A549 (cell line): ENCODE measurements around the gene AK8. TPM values are rescaled to one million over a fixed set of nuclear protein-coding genes. Genes with fewer than 3 reads are reported as not detected.

Experiments used
- ATAC-seq, 2 experiments: fragments of 200-7000 bp in 1 of 2; fragments of >200 bp in 1 of 2; cut with Nextera tagmentation in 1 of 2; cut with Tn5 transposase in 1 of 2; 3 replicates each; pipeline versions ENCODE4 v1.8.0 to v1.9.1; 2018 to 2020; ENCODE audit warnings: mild to moderate bottlenecking in 1 of 2, moderate library complexity in 1 of 2
- CTCF ChIA-PET: fragments of 300-600 bp; sonication (Branson Sonifier 250); formaldehyde crosslinking; extraction: SDS; loops from one replicate; lab custom pipeline; 2021; ENCODE audit warnings: antibody characterized with exemption, inconsistent platforms; lab: Yijun Ruan, JAX
- POLR2A ChIA-PET: fragments of 350-600 bp; formaldehyde crosslinking; extraction: SDS; loops from one replicate; lab custom pipeline; 2021; ENCODE audit warnings: antibody characterized with exemption, inconsistent platforms; lab: Yijun Ruan, JAX
- DNase-seq, 2 experiments: peaks; one replicate each; pipeline versions ENCODE4 v3.0.0 to v3.0.0-alpha.2; 2011 to 2016; ENCODE audit warnings: low read depth in 1 of 2, low spot score in 1 of 2
- FAIRE-seq: peaks from 2 replicates; lab custom pipeline; 2011; peaks lifted over from hg19 to GRCh38; lab: Jason Lieb, UNC
- H3K27ac ChIP-seq, 2 experiments: fragments of >200 bp; sonication (Bioruptor Twin); formaldehyde crosslinking; 3 replicates each; pipeline ENCODE4 v1.5.1; 2016 to 2017
- H3K4me1 ChIP-seq: fragments of >200 bp; sonication (Bioruptor Twin); formaldehyde crosslinking; 3 replicates; pipeline ENCODE4 v1.6.1; 2016
- H3K4me2 ChIP-seq: fragments of >200 bp; sonication (Bioruptor Twin); formaldehyde crosslinking; 3 replicates; pipeline ENCODE4 v1.6.1; 2016
- H3K4me3 ChIP-seq: fragments of >200 bp; sonication (Bioruptor Twin); formaldehyde crosslinking; 3 replicates; pipeline ENCODE4 v1.5.1; 2016
- H3K9me3 ChIP-seq: fragments of >200 bp; sonication (Bioruptor Twin); formaldehyde crosslinking; 3 replicates; pipeline ENCODE4 v1.6.1; 2016
- CBX8 ChIP-seq: fragments of 200-600 bp; sonication (generic); IDR thresholded peaks from 2 replicates; pipeline ENCODE4 v1.6.1; 2016
- CEBPB ChIP-seq, 2 experiments: fragments of >200 bp in 1 of 2; sonication (Bioruptor Twin) in 1 of 2; formaldehyde crosslinking in 1 of 2; IDR thresholded peaks; 2 replicates each; pipeline ENCODE4 v1.6.1; 2012 to 2016
- EHMT2 ChIP-seq: fragments of 200-600 bp; sonication (generic); IDR thresholded peaks from 2 replicates; pipeline ENCODE4 v1.6.1; 2016; ENCODE audit warnings: antibody characterized with exemption, low read depth, mild to moderate bottlenecking, moderate library complexity
- HDAC2 ChIP-seq: fragments of 200-600 bp; sonication (generic); IDR thresholded peaks from 2 replicates; pipeline ENCODE4 v1.6.1; 2016
- NPAS2 ChIP-seq: fragments of 250-450 bp; sonication (Bioruptor Pico); IDR thresholded peaks from 2 replicates; pipeline ENCODE4 v1.8.0; 2022; ENCODE audit warnings: mild to moderate bottlenecking, moderate library complexity, borderline replicate concordance
- POLR2AphosphoS2 ChIP-seq: conservative IDR thresholded peaks from 2 replicates; pipeline ENCODE4 v1.6.1; 2012; ENCODE audit warnings: low read length, improper control_type of control experiment, inconsistent platforms
- RARB ChIP-seq: fragments of 250-450 bp; sonication (Bioruptor Pico); IDR thresholded peaks from 2 replicates; pipeline ENCODE4 v1.8.0; 2021; ENCODE audit warnings: mild to moderate bottlenecking, moderate library complexity
- RCOR1 ChIP-seq: fragments of 150-350 bp; IDR thresholded peaks from 2 replicates; pipeline ENCODE4 v1.6.1; 2014; ENCODE audit warnings: antibody characterized with exemption, low read length, low read depth
- RNF2 ChIP-seq: fragments of 200-600 bp; sonication (generic); IDR thresholded peaks from 2 replicates; pipeline ENCODE4 v1.6.1; 2016; ENCODE audit warnings: low read depth, mild to moderate bottlenecking, antibody characterized with exemption, moderate library complexity, borderline replicate concordance
- TP53 ChIP-seq: fragments of 250-450 bp; sonication (Bioruptor Pico); IDR thresholded peaks from 2 replicates; pipeline ENCODE4 v1.5.0; 2021; ENCODE audit warnings: mild to moderate bottlenecking, moderate library complexity
- ZC3H11A ChIP-seq: fragments of 450-650 bp; IDR thresholded peaks from 2 replicates; pipeline ENCODE4 v1.6.1; 2014; ENCODE audit warnings: antibody characterized with exemption, mild to moderate bottlenecking
- ZSCAN20 ChIP-seq: fragments of 250-450 bp; sonication (Bioruptor Pico); IDR thresholded peaks from 2 replicates; pipeline ENCODE4 v1.8.0; 2022; ENCODE audit warnings: mild to moderate bottlenecking, moderate library complexity
- WGBS: methylation state at CpG from one replicate; pipeline ENCODE4 v1.1.6; 2017; ENCODE audit errors: missing lambda C conversion rate; 5-methylcytosine and 5-hydroxymethylcytosine counted together
- polyA plus RNA-seq, 4 experiments: library from polyadenylated mRNA; depleted of rRNA in 3 of 4; stranded (reverse); fragments of >200 nt; fragmentation: RNase III in 1 of 4; extraction: RNeasy Plus Mini Kit Qiagen cat#74134 plus additional on column Dnase treatment in 1 of 4; gene quantifications; 2 replicates in 3 of 4; 3 replicates in 1 of 4; pipeline ENCODE4 v1.2.3, GENCODE V29; 2011 to 2017
- TF ChIP-seq, protein P1 (sequence below): fragments of >200 bp; sonication (Bioruptor Twin); formaldehyde crosslinking; IDR thresholded peaks from 3 replicates; pipeline ENCODE4 v1.6.1; 2016
- TF ChIP-seq, protein P2 (sequence below): fragments of 250-450 bp; sonication (Bioruptor Pico); IDR thresholded peaks from 2 replicates; pipeline ENCODE4 v1.5.0; 2021; ENCODE audit warnings: mild to moderate bottlenecking, moderate library complexity, borderline replicate concordance
- TF ChIP-seq, protein P3 (sequence below): fragments of >200 bp; sonication (Bioruptor Twin); formaldehyde crosslinking; IDR thresholded peaks from 2 replicates; pipeline ENCODE4 v1.6.1; 2016
- TF ChIP-seq, protein P4 (sequence below): fragments of >200 bp; sonication (Bioruptor Twin); formaldehyde crosslinking; IDR thresholded peaks from 3 replicates; pipeline ENCODE4 v1.5.1; 2016

AK8 gene
- polyA plus RNA-seq, 2 of the 4 experiments (the other 2 are of a cell fraction), result 0.61 to 0.63 TPM

DNA sequence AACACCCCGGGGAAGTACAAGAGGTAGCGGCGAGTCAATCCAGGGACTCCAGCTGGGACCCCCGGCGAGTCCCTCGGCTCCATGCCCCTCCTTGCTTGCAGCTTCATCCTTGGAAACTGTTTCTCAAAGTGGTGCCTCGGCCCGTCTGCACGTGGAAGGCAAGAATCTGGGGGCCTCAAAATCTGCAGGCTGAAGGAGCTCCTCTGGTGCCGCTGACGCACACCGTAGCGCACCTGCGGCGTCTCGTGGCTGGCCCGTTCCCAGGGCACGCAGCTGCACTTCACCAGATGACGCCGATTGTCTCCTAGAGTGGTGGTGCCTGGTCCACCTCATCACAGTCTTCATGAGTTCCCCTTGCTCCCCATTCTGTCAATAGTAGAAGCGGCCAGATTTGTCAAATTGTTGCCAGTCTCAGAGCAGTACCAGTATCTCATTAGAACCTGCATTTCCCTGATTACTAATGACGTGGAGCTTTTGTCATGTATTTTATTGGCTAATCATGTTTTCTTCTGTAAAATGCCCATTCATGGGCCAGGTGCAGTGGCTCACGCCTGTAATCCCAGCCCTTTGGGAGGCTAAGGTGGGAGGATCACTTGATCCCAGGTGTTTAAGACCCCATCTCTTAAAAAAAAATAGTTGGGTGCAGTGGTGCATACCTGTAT, 169.2 kb downstream of the AK8 start:
- CTCF ChIA-PET, result interaction anchor here (0.7 kb wide), 1 partner anchor 94 kb away, joined by 4 read pairs; no protein-coding TSS in a partner anchor
- no peaks in the 10 kb centered on the region for H3K4me1 ChIP-seq
- H3K4me3 ChIP-seq, result no peak overlapping the region
- no peak for ATAC-seq
- peaks cover 4% of the 10 kb centered on the region; the same call in 2 of the 3 replicates for H3K9me3 ChIP-seq
- no peak overlapping the region for H3K27ac ChIP-seq
- TF ChIP-seq ZC3H11A (no peak), HDAC2 (no peak), CBX8 (no peak), CEBPB (IDR thresholded peaks at IDR 0.05) (no peak), POLR2AphosphoS2 (no peak), RCOR1 (no peak), TP53 (CRISPR knock-in tag) (no peak), EHMT2 (no peak), RARB (CRISPR knock-in tag) (no peak)
- TF ChIP-seq, protein P1, sequence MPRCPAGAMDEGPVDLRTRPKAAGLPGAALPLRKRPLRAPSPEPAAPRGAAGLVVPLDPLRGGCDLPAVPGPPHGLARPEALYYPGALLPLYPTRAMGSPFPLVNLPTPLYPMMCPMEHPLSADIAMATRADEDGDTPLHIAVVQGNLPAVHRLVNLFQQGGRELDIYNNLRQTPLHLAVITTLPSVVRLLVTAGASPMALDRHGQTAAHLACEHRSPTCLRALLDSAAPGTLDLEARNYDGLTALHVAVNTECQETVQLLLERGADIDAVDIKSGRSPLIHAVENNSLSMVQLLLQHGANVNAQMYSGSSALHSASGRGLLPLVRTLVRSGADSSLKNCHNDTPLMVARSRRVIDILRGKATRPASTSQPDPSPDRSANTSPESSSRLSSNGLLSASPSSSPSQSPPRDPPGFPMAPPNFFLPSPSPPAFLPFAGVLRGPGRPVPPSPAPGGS, result no peak
- TF ChIP-seq, protein P2, sequence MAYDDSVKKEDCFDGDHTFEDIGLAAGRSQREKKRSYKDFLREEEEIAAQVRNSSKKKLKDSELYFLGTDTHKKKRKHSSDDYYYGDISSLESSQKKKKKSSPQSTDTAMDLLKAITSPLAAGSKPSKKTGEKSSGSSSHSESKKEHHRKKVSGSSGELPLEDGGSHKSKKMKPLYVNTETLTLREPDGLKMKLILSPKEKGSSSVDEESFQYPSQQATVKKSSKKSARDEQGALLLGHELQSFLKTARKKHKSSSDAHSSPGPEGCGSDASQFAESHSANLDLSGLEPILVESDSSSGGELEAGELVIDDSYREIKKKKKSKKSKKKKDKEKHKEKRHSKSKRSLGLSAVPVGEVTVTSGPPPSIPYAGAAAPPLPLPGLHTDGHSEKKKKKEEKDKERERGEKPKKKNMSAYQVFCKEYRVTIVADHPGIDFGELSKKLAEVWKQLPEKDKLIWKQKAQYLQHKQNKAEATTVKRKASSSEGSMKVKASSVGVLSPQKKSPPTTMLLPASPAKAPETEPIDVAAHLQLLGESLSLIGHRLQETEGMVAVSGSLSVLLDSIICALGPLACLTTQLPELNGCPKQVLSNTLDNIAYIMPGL (CRISPR knock-in tag), result no peak
- TF ChIP-seq, protein P3, sequence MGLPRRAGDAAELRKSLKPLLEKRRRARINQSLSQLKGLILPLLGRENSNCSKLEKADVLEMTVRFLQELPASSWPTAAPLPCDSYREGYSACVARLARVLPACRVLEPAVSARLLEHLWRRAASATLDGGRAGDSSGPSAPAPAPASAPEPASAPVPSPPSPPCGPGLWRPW, result no peak
- TF ChIP-seq, protein P4, sequence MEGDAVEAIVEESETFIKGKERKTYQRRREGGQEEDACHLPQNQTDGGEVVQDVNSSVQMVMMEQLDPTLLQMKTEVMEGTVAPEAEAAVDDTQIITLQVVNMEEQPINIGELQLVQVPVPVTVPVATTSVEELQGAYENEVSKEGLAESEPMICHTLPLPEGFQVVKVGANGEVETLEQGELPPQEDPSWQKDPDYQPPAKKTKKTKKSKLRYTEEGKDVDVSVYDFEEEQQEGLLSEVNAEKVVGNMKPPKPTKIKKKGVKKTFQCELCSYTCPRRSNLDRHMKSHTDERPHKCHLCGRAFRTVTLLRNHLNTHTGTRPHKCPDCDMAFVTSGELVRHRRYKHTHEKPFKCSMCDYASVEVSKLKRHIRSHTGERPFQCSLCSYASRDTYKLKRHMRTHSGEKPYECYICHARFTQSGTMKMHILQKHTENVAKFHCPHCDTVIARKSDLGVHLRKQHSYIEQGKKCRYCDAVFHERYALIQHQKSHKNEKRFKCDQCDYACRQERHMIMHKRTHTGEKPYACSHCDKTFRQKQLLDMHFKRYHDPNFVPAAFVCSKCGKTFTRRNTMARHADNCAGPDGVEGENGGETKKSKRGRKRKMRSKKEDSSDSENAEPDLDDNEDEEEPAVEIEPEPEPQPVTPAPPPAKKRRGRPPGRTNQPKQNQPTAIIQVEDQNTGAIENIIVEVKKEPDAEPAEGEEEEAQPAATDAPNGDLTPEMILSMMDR, result no peak
- POLR2A ChIA-PET, result no interaction called here
- H3K4me2 ChIP-seq, result no peak overlapping the region
- WGBS, result 37% methylated on average over 12 of the region's 23 CpGs
- no peak for FAIRE-seq
- no peak for DNase-seq

DNA sequence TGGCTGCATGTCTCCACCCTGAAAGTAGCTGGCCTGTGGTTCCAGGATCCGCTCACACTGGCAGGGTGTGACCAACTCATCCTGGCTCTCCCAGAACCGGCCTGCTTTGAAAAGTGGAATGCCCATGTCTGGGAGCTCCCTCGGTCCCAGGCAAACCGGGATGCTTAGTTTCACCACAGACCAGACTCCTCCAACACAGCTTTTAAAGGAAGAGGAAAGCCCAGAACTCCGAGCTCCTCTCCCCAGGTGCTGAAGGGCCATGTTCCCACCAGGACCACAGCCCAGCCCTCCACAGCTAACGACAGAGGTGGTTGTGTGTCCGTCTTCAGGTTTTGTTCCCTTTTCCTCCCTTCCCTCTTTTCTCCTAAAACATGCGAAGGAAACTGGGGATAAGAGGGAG, 169.8 kb downstream of the AK8 start:
- CTCF ChIA-PET, result interaction anchor here (1.3 kb wide), 1 partner anchor 20 kb away, joined by 3 read pairs; no protein-coding TSS in a partner anchor
- Histone ChIP-seq H3K27ac (no peak overlapping the region), H3K4me3 (no peak overlapping the region), H3K4me2 (no peak overlapping the region), H3K9me3 (peaks cover 10% of the 10 kb centered on the region; the same call in 2 of the 3 replicates), H3K4me1 (no peaks in the 10 kb centered on the region)
- DNase-seq (no peak), ATAC-seq (peak in 1 of 2 experiments; percentile 43; a peak in 2 of 6 replicates), FAIRE-seq (no peak)
- 40% methylated on average over 8 of the region's 8 CpGs for WGBS
- POLR2A ChIA-PET, result no interaction called here
- TF ChIP-seq RNF2, result no peak
- TF ChIP-seq, protein P1, result no peak
- TF ChIP-seq ZSCAN20 (CRISPR knock-in tag), result no peak
- TF ChIP-seq NPAS2 (CRISPR knock-in tag), result no peak
- TF ChIP-seq, all 56 proteins: peak for 0
